ENCODE measurements around the gene MSH2.
"Not testable (repeated sequence)": the region's sequence is repeated elsewhere in the genome, so short reads cannot be mapped to it uniquely, and the experiment has no call there.

Gene MSH2

DNA sequence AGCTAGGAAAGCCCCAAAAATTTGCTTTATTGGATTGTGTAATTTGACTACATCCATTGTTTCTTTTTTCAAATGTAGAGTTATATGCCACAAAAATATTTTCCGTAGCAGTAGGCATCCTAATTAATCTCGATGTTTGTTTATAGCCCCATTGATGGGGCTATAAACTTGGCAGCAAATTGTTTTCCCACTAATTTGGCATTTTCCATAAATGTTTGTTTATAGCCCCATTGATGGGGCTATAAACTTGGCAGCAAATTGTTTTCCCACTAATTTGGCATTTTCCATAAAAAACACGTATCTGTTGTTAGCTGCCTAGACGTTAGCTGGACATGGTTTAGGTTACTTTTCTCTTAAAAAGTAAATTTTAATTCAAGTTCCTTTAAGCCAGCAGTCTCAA is 23.8 kb downstream of the MSH2 start:
- no peak overlapping the region for H3K4me3 ChIP-seq (replicated peaks in 1 of 2; ENCODE audit: low read depth in 2 of 2, low read length in 2 of 2)
- no peak for TF ChIP-seq CTCF (IDR thresholded peaks at IDR 0.05; ENCODE audit: low read depth, low read length)
- no peak for DNase-seq (ENCODE audit: low read depth in 2 of 2)

DNA sequence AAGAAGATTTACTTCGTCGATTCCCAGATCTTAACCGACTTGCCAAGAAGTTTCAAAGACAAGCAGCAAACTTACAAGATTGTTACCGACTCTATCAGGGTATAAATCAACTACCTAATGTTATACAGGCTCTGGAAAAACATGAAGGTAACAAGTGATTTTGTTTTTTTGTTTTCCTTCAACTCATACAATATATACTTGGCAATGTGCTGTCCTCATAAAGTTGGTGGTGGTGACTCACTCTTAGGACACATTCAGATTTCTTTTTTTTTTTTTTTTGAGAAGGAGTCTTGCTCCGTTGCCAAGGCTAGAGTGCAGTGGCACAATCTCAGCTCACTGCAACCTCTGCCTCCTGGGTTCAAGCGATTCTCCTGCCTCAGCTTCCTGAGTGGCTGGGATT is 26.8 kb downstream of the MSH2 start:
- no peak for TF ChIP-seq CTCF (IDR thresholded peaks at IDR 0.05; ENCODE audit: low read depth, low read length)
- H3K4me3 ChIP-seq (replicated peaks in 1 of 2; ENCODE audit: low read depth in 2 of 2, low read length in 2 of 2): no peak overlapping the region
- DNase-seq (ENCODE audit: low read depth in 2 of 2): peak; percentile 72 to 74

DNA sequence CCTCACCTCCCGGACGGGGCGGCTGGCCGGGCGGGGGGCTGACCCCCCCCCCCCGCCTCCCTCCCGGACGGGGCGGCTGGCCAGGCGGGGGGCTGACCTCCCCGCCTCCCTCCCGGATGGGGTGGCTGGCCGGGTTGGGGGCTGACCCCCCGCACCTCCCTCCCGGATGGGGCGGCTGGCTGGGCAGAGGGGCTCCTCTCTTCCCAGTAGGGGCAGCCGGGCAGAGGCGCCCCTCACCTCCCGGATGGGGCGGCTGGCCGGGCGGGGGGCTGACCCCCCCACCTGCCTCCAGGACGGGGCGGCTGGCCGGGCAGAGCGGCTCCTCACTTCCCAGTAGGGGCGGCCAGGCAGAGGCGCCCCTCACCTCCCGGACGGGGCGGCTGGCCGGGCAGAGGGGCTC is 30.1 kb downstream of the MSH2 start:
- DNase-seq (ENCODE audit: low read depth in 2 of 2); H3K4me3 ChIP-seq (replicated peaks in 1 of 2; ENCODE audit: low read depth in 2 of 2, low read length in 2 of 2): not testable (repeated sequence)

DNA sequence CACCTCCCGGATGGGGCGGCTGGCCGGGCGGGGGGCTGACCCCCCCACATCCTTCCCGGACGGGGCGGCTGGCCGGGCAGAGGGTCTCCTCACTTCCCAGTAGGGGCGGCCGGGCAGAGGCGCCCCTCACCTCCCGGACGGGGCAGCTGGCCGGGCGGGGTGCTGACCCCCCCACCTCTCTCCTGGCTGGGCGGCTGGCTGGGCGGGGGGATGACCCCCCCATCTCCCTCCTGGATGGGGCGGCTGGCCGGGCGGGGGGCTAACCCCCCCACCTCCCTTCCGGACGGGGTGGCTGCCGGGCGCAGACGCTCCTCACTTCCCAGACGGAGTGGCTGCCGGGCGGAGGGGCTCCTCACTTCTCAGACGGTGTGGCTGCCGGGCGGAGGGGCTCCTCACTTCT is 30.5 kb downstream of the MSH2 start:
- DNase-seq (ENCODE audit: low read depth in 2 of 2); H3K4me3 ChIP-seq (replicated peaks in 1 of 2; ENCODE audit: low read depth in 2 of 2, low read length in 2 of 2): not testable (repeated sequence)

- peak; percentile 29 for TF ChIP-seq CTCF (IDR thresholded peaks at IDR 0.05; ENCODE audit: low read depth, low read length)
- no peak overlapping the region for H3K4me3 ChIP-seq (replicated peaks in 1 of 2; ENCODE audit: low read depth in 2 of 2, low read length in 2 of 2)
- peak; percentile 72 to 74 for DNase-seq (ENCODE audit: low read depth in 2 of 2)
Observed at GRCh38 chr2:47437287-47437686, 34.3 kb downstream of the MSH2 start.

GRCh38 chr2:47438106-47438505 is 35.1 kb downstream of the MSH2 start:
- DNase-seq (ENCODE audit: low read depth in 2 of 2): no peak
- no peak for TF ChIP-seq CTCF (IDR thresholded peaks at IDR 0.05; ENCODE audit: low read depth, low read length)
- H3K4me3 ChIP-seq (replicated peaks in 1 of 2; ENCODE audit: low read depth in 2 of 2, low read length in 2 of 2): no peak overlapping the region

- no peak overlapping the region for H3K4me3 ChIP-seq (replicated peaks in 1 of 2; ENCODE audit: low read depth in 2 of 2, low read length in 2 of 2)
- TF ChIP-seq CTCF (IDR thresholded peaks at IDR 0.05; ENCODE audit: low read depth, low read length): no peak
- DNase-seq (ENCODE audit: low read depth in 2 of 2): no peak
Observed at GRCh38 chr2:47438783-47439182, 35.8 kb downstream of the MSH2 start.

GRCh38 chr2:47451790-47452189 is 48.8 kb downstream of the MSH2 start:
- DNase-seq (ENCODE audit: low read depth in 2 of 2): no peak
- H3K4me3 ChIP-seq (replicated peaks in 1 of 2; ENCODE audit: low read depth in 2 of 2, low read length in 2 of 2): no peak overlapping the region
- no peak for TF ChIP-seq CTCF (IDR thresholded peaks at IDR 0.05; ENCODE audit: low read depth, low read length)

Data from cardiac fibroblast (primary cell).